RPMI8226 (cell line): ENCODE measurements around the gene CCT5.
"Not testable (repeated sequence)": the region's sequence is repeated elsewhere in the genome, so short reads cannot be mapped to it uniquely, and the experiment has no call there.

Experiments
- DNase-seq: peaks from one replicate; pipeline ENCODE4 v3.0.0-alpha.2; 2015

Gene CCT5

GRCh38 chr5:10303201-10303600, 53.1 kb downstream of the CCT5 start:
- DNase-seq = no peak

- DNase-seq = no peak
These were observed 53.7 kb downstream of the CCT5 start for GRCh38 chr5:10303699-10304170.

- DNase-seq = no peak
These were observed 54.9 kb downstream of the CCT5 start for GRCh38 chr5:10304932-10305331.

GRCh38 chr5:10306114-10306513, 56.0 kb downstream of the CCT5 start:
- no peak for DNase-seq

GRCh38 chr5:10306806-10307205, 56.7 kb downstream of the CCT5 start:
- no peak for DNase-seq

GRCh38 chr5:10307206-10308148, 57.4 kb downstream of the CCT5 start, which contains the start of gene CMBL:
TSS of gene CMBL (minus strand) at chr5:10307902. CDS start at chr5:10290762, 17,140 bp downstream.
- no peak for DNase-seq

GRCh38 chr5:10308844-10309243, 58.8 kb downstream of the CCT5 start:
- no peak for DNase-seq

GRCh38 chr5:10310066-10310779, 60.1 kb downstream of the CCT5 start:
- peak; percentile 34 for DNase-seq

- DNase-seq = not testable (repeated sequence)
These were observed 60.9 kb downstream of the CCT5 start for GRCh38 chr5:10310835-10311570.

- DNase-seq = no peak
These were observed 61.7 kb downstream of the CCT5 start for GRCh38 chr5:10311595-10312425.

GRCh38 chr5:10315201-10315600, 65.1 kb downstream of the CCT5 start:
- DNase-seq = no peak
